CD4-positive, alpha-beta memory T cell (primary cell): Measurements from ENCODE around the gene TCERG1L. TPM values are rescaled to one million over a fixed set of nuclear protein-coding genes. Genes with fewer than 3 reads are reported as not detected.

ENCODE experiments used
- CTCF ChIA-PET: fragments of 350-600 bp; sonication (Branson Sonifier 250); formaldehyde crosslinking; loops from one replicate; lab custom pipeline; 2021; ENCODE audit warnings: inconsistent platforms; ENCODE audit not compliant: partially characterized antibody; lab: Charles Lee
- POLR2A ChIA-PET: fragments of 350-600 bp; sonication (Branson Sonifier 250); formaldehyde crosslinking; loops from one replicate; lab custom pipeline; 2021; ENCODE audit not compliant: partially characterized antibody; lab: Charles Lee
- DNase-seq, 5 donors: peaks; one replicate each; pipeline versions ENCODE4 v3.0.0 to v3.0.0-alpha.2; 2020 to 2022; ENCODE audit warnings: mixed read lengths in 1 of 5
- H3K27ac ChIP-seq: one replicate; pipeline ENCODE4 v1.7.0; 2013; ENCODE audit warnings: low read depth, low read length
- H3K27me3 ChIP-seq: 2 replicates; pipeline ENCODE4 v1.7.0; 2013; ENCODE audit warnings: mild to moderate bottlenecking, low read length, moderate library complexity; ENCODE audit not compliant: insufficient read depth
- H3K36me3 ChIP-seq: 2 replicates; pipeline ENCODE4 v1.7.0; 2013; ENCODE audit warnings: mild to moderate bottlenecking, low read length, moderate library complexity; ENCODE audit not compliant: insufficient read depth
- H3K4me1 ChIP-seq: 2 replicates; pipeline ENCODE4 v1.7.0; 2013; ENCODE audit warnings: mild to moderate bottlenecking, low read length, moderate library complexity; ENCODE audit not compliant: insufficient read depth
- H3K4me3 ChIP-seq, 2 donors: one replicate each; pipeline ENCODE4 v1.7.0; 2013; ENCODE audit warnings: low read length in 2 of 2, mild to moderate bottlenecking in 1 of 2
- H3K9me3 ChIP-seq, 2 donors: one replicate each; pipeline ENCODE4 v1.7.0; 2013; ENCODE audit warnings: low read length in 2 of 2, control low read depth in 1 of 2; ENCODE audit not compliant: control insufficient read depth in 1 of 2
- H3K27ac Mint-ChIP-seq, 7 donors: one replicate each; pipeline ENCODE4 v1.8.0; 2020 to 2021; ENCODE audit warnings: mixed read lengths in 7 of 7, mild to moderate bottlenecking in 6 of 7, inconsistent platforms in 3 of 7, moderate library complexity in 3 of 7
- H3K27me3 Mint-ChIP-seq, 2 donors: one replicate each; pipeline ENCODE4 v1.8.0; 2020 to 2021; ENCODE audit warnings: mixed read lengths in 2 of 2
- H3K36me3 Mint-ChIP-seq, 2 donors: one replicate each; pipeline ENCODE4 v1.8.0; 2020 to 2021; ENCODE audit warnings: mixed read lengths in 2 of 2, inconsistent platforms in 1 of 2, mild to moderate bottlenecking in 1 of 2
- H3K4me1 Mint-ChIP-seq, 4 donors: one replicate each; pipeline ENCODE4 v1.8.0; 2020 to 2021; ENCODE audit warnings: mixed read lengths in 4 of 4, mild to moderate bottlenecking in 1 of 4
- H3K4me3 Mint-ChIP-seq, 8 donors: one replicate each; pipeline ENCODE4 v1.8.0; 2020 to 2021; ENCODE audit warnings: mixed read lengths in 8 of 8, mild to moderate bottlenecking in 7 of 8, moderate library complexity in 6 of 8, inconsistent platforms in 3 of 8
- H3K9me3 Mint-ChIP-seq, 8 donors: one replicate each; pipeline ENCODE4 v1.8.0; 2020 to 2021; ENCODE audit warnings: mixed read lengths in 8 of 8, mild to moderate bottlenecking in 5 of 8, inconsistent platforms in 3 of 8, moderate library complexity in 1 of 8
- intact Hi-C: fragments of 100-400 bp; cut with micrococcal nuclease; formaldehyde crosslinking; loops from one replicate; pipeline ENCODE4 v1.15.1; 2023
- polyA plus RNA-seq, 2 donors: library from polyadenylated mRNA; unstranded; fragments of 300-500 nt; fragmentation: Illumina TruSeq; gene quantifications; one replicate each; pipeline ENCODE4 v1.2.3, GENCODE V29; 2021
- total RNA-seq, 2 experiments: library from RNA; stranded (reverse); gene quantifications; one replicate each; pipeline ENCODE4 v1.2.3, GENCODE V29; 2021

TCERG1L gene
- total and polyA plus RNA-seq, 4 experiments from 2014 or later: not detected

DNA sequence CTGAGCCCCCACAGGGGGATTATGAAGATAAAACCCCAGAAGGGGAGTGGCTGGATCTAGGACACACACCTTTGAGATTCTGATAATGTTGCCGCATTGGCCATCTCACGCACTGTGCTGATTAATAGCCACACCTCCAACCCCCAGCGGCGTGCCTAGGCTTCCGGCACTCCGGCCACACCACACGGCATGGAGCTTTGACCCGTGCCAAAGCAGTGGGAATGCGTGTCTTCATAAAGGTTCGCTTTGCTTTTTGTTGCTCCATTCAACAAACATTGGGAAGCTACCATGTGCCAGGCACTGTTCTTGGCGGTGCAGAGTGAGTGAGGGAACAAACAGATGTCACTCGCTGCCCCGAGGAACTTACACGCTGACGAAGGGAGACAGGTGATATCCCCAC, 117.6 kb downstream of the TCERG1L start:
- H3K36me3 ChIP-seq: no peaks in the 10 kb centered on the region
- H3K9me3 ChIP-seq: no peaks in the 10 kb centered on the region
- H3K27ac Mint-ChIP-seq: no peak overlapping the region
- POLR2A ChIA-PET: no interaction called here
- H3K9me3 Mint-ChIP-seq: peaks cover 0 to 17% (median 9%) of the 10 kb centered on the region in 8 donors
- intact Hi-C loops: no loop called here
- no peaks in the 10 kb centered on the region for H3K27me3 ChIP-seq
- CTCF ChIA-PET: no interaction called here
- no peak for DNase-seq
- H3K4me1 ChIP-seq: no peaks in the 10 kb centered on the region
- H3K4me3 ChIP-seq: no peak overlapping the region
- H3K27ac ChIP-seq: no peak overlapping the region
- no peaks in the 10 kb centered on the region for H3K4me1 Mint-ChIP-seq
- H3K36me3 Mint-ChIP-seq: no peaks in the 10 kb centered on the region
- H3K4me3 Mint-ChIP-seq: no peak overlapping the region
- H3K27me3 Mint-ChIP-seq: peaks cover 0 to 2% of the 10 kb centered on the region in 2 donors

DNA sequence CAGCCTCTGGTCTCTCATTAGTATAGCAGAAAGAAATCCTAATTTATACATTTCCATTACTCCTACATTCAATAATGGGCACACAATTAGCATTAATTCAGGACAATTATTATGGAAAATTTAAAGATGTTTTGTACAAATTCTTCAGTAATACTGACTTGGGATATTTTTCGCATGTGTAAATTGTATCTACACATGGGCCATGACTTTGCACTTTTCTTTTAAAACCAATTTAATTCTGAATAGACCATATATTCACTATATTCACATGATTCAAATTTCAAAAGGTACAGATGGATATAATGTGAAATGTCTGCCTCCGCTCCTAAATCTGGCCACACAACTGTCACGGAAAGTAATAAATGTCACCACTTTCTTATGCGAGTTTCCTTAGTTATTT, 123.0 kb downstream of the TCERG1L start:
- Histone ChIP-seq H3K4me1 (no peaks in the 10 kb centered on the region), H3K9me3 (no peaks in the 10 kb centered on the region), H3K4me3 (no peak overlapping the region), H3K27me3 (no peaks in the 10 kb centered on the region), H3K27ac (no peak overlapping the region), H3K36me3 (no peaks in the 10 kb centered on the region)
- peaks cover 0 to 2% of the 10 kb centered on the region in 2 donors for H3K27me3 Mint-ChIP-seq
- intact Hi-C loops: no loop called here
- ChIA-PET CTCF (no interaction called here), POLR2A (no interaction called here)
- H3K36me3 Mint-ChIP-seq: no peaks in the 10 kb centered on the region
- DNase-seq: no peak
- H3K4me1 Mint-ChIP-seq: no peaks in the 10 kb centered on the region
- H3K27ac Mint-ChIP-seq: no peak overlapping the region
- H3K4me3 Mint-ChIP-seq: no peak overlapping the region
- peaks cover 0 to 17% (median 9%) of the 10 kb centered on the region in 8 donors for H3K9me3 Mint-ChIP-seq

DNA sequence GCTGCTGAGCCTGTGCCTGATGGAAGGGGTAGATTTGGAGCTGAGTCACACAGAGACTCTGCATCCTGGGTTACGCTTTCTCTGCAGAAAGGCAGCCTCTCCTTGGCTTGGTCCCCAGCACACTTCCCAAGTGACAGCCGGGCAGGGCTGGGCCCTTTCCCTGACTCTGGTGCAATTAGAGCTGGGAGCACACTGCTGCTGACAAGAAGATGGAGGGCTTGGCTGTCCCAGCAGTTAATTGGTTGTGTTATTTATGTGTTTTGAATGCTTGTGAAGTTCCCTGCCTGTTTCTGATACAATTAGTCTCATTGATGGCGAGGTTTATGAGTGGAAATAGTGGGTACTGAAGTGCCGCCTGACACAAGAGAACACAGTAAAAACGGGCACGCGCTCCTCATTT, 123.6 kb downstream of the TCERG1L start:
- no peaks in the 10 kb centered on the region for H3K36me3 ChIP-seq
- no peak overlapping the region for H3K4me3 ChIP-seq
- no peaks in the 10 kb centered on the region for H3K27me3 ChIP-seq
- H3K9me3 Mint-ChIP-seq: peaks cover 0 to 13% (median 7%) of the 10 kb centered on the region in 8 donors
- no peak overlapping the region for H3K4me3 Mint-ChIP-seq
- CTCF ChIA-PET: no interaction called here
- no peaks in the 10 kb centered on the region for H3K9me3 ChIP-seq
- no peaks in the 10 kb centered on the region for H3K4me1 ChIP-seq
- peaks cover 0 to 2% of the 10 kb centered on the region in 2 donors for H3K27me3 Mint-ChIP-seq
- intact Hi-C loops: no loop called here
- no peak for DNase-seq
- H3K27ac ChIP-seq: no peak overlapping the region
- POLR2A ChIA-PET: no interaction called here
- no peak overlapping the region for H3K27ac Mint-ChIP-seq
- H3K36me3 Mint-ChIP-seq: no peaks in the 10 kb centered on the region
- H3K4me1 Mint-ChIP-seq: no peaks in the 10 kb centered on the region

DNA sequence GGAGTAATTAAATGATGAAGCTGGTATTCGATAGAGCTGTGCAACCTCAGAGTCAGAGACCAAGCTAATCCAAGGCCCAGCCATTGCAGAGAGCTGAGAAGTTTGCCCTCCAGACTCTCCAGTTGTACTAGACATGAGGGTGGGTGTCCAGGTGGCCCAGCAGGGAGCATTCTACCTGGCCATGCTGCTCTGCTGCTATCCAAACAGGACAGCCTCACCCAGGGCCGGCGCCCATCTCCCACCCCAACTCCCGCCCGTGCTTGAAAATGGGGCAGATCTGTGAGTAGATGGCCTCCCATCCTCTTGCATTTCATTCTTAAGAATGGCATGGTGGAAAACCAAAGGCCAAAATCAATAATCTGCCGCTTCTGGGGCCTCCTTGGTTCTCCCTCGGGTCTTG, 124.2 kb downstream of the TCERG1L start:
- H3K4me3 Mint-ChIP-seq: no peak overlapping the region
- no peak overlapping the region for H3K27ac Mint-ChIP-seq
- no peak for DNase-seq
- Histone ChIP-seq H3K4me3 (no peak overlapping the region), H3K27me3 (no peaks in the 10 kb centered on the region), H3K4me1 (no peaks in the 10 kb centered on the region), H3K27ac (no peak overlapping the region), H3K9me3 (no peaks in the 10 kb centered on the region), H3K36me3 (no peaks in the 10 kb centered on the region)
- no peaks in the 10 kb centered on the region for H3K36me3 Mint-ChIP-seq
- intact Hi-C loops: no loop called here
- POLR2A ChIA-PET: no interaction called here
- H3K9me3 Mint-ChIP-seq: peaks cover 0 to 10% (median 6%) of the 10 kb centered on the region in 8 donors
- no peaks in the 10 kb centered on the region for H3K4me1 Mint-ChIP-seq
- H3K27me3 Mint-ChIP-seq: peaks cover 0 to 2% of the 10 kb centered on the region in 2 donors
- CTCF ChIA-PET: no interaction called here

DNA sequence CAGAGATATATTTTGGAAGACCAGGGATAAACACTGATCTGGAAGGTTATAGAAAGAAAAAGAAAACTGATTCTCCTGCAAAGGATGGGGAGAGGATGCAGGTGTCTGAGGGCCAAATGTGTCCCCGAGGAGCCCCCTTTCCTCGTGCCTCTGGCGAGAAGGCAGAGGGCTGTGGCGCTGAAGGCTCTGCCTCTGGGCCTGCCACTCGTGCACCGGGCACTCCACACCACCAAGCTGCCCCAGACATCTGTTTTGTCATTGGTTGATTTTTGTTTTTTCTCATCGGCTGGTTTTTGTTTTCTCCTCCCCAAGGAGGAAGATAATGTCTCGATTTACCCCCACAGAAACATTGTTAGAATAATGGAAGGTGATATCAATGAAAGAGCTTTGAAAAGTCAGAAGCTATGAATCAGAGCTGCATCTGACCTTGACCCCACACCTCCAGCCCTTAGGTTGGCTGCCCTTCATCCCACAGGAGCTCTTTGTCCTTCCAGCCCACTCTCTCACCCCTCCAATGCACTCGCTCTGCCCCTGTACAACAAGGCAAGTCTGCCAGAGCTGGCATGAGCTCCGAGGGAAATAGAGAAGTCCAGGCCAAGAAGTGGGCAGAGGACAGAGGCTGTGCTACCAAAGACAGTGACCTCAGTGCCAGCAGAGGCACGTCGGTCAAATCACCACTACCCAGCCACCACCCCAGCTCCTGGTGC, 124.8 kb downstream of the TCERG1L start:
- no peak overlapping the region for H3K4me3 ChIP-seq
- intact Hi-C loops: no loop called here
- H3K27ac ChIP-seq: no peak overlapping the region
- no peaks in the 10 kb centered on the region for H3K36me3 ChIP-seq
- no peaks in the 10 kb centered on the region for H3K27me3 ChIP-seq
- Mint-ChIP-seq H3K4me3 (peak overlapping the region in 1 of 8 donors; percentile 37), H3K36me3 (no peaks in the 10 kb centered on the region), H3K9me3 (peaks cover 0 to 7% (median 5%) of the 10 kb centered on the region in 8 donors), H3K4me1 (no peaks in the 10 kb centered on the region), H3K27me3 (peaks cover 0 to 2% of the 10 kb centered on the region in 2 donors), H3K27ac (no peak overlapping the region)
- POLR2A ChIA-PET: no interaction called here
- no peaks in the 10 kb centered on the region for H3K9me3 ChIP-seq
- CTCF ChIA-PET: no interaction called here
- no peaks in the 10 kb centered on the region for H3K4me1 ChIP-seq
- DNase-seq: no peak

DNA sequence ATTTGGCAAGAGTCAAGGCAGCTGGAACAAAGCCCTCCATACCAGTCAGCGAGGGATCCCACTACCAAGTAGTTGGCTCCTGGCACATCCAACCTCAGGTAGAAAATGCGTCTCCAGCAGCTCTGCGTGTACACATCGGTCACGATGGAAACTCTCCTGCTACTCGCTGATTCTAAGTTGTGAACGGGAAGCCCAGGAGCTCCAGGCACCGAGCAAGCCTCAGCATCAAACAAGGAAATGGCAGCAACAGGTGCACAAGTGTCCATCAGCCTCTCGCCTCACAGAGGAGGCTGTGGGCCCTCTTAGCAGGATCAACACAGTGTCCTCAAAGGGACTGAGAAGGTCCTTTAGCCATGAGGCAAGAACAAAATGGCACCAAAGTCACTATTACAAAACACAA, 127.0 kb downstream of the TCERG1L start:
- Histone ChIP-seq H3K4me3 (no peak overlapping the region), H3K9me3 (no peaks in the 10 kb centered on the region), H3K27me3 (no peaks in the 10 kb centered on the region), H3K27ac (no peak overlapping the region), H3K36me3 (no peaks in the 10 kb centered on the region), H3K4me1 (no peaks in the 10 kb centered on the region)
- Mint-ChIP-seq H3K27ac (no peak overlapping the region), H3K9me3 (peaks cover 0 to 5% (median 0%) of the 10 kb centered on the region in 8 donors), H3K36me3 (no peaks in the 10 kb centered on the region), H3K27me3 (peaks cover 0 to 2% of the 10 kb centered on the region in 2 donors), H3K4me3 (no peak overlapping the region), H3K4me1 (no peaks in the 10 kb centered on the region)
- DNase-seq: no peak
- intact Hi-C loops: no loop called here
- POLR2A ChIA-PET: no interaction called here
- CTCF ChIA-PET: no interaction called here

DNA sequence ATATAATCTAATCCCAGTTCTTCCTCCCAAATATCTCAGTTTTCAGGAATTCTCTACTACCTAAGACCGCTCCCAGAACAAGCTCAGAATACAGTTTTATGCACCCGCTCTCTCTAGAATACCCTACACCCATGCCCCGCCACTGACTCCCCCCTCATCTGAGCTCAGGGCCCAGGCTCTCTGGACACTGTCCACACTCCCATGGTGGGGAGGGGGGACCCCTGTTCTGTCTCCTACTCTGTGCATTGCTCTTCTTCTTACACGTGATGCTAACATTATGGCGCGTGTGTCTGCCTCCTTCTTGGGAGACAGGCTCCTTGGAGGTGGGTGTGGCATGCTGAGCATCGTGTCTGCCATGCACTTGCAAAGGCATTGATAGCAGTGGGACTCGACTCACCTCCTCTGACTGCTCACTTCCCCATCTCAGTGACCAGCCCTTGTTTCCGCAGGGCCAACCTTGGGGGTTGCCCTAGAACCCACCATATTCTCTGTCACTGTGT, 127.9 kb downstream of the TCERG1L start:
- CTCF ChIA-PET: no interaction called here
- POLR2A ChIA-PET: no interaction called here

More for the DNA sequence above, 127.9 kb downstream of the TCERG1L start:
- no peaks in the 10 kb centered on the region for H3K36me3 Mint-ChIP-seq
- H3K4me1 Mint-ChIP-seq: no peaks in the 10 kb centered on the region
- peaks cover 0 to 5% (median 0%) of the 10 kb centered on the region in 8 donors for H3K9me3 Mint-ChIP-seq
- Histone ChIP-seq H3K4me3 (no peak overlapping the region), H3K27me3 (no peaks in the 10 kb centered on the region), H3K36me3 (no peaks in the 10 kb centered on the region), H3K4me1 (no peaks in the 10 kb centered on the region), H3K9me3 (no peaks in the 10 kb centered on the region), H3K27ac (no peak overlapping the region)
- no peak for DNase-seq
- intact Hi-C loops: no loop called here
- peak overlapping the region in 1 of 7 donors; percentile 73 for H3K27ac Mint-ChIP-seq
- no peaks in the 10 kb centered on the region for H3K27me3 Mint-ChIP-seq
- peak overlapping the region in 1 of 8 donors; percentile 6 for H3K4me3 Mint-ChIP-seq
